C4-2B (cell line): ENCODE results near the gene ASL.

Experiments used
- ZFX ChIP-seq: fragments of 450-650 bp; IDR thresholded peaks from 2 replicates; pipeline ENCODE4 v1.6.1; 2017
- TF ChIP-seq, protein P1 (sequence below): fragments of 450-650 bp; conservative IDR thresholded peaks from 2 replicates; pipeline ENCODE4 v1.5.1; 2017; ENCODE audit warnings: mild to moderate bottlenecking

DNA sequence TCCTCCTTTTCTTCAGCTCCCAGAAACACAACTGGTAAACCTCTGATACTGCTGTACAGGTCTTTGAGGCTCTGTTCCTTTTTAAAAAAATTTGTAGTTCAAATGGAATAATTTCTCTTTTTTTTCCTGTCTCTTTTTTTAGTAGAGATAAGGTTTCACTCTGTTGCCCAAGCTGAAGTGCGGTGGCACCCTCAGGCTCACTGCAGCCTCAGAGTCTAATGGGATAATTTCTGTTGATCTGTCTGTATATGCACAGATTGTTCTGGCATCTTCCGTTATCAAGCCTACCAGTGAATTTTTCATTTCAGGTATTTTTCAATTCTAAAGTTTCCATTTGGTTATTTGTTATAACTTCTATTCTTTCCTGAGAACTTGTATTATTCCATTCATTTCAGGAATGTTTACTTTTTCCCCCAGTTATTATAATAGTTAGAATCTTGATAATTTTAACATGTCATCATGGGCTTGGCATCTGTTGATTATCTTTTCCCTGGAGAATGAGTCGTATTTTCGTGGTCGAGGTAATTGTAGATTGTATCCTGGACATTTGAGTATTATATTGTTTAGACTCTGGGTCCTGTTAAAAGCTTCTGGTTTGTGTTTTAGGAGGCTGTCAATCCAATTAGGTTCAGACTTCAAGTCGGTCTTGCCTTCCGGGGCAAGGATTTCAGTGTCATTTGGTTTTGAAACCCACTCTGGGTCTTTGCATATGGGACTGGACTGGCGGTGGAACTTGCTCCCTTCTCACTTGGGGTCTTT is 63.6 kb downstream of the ASL start:
- TF ChIP-seq, protein P1, sequence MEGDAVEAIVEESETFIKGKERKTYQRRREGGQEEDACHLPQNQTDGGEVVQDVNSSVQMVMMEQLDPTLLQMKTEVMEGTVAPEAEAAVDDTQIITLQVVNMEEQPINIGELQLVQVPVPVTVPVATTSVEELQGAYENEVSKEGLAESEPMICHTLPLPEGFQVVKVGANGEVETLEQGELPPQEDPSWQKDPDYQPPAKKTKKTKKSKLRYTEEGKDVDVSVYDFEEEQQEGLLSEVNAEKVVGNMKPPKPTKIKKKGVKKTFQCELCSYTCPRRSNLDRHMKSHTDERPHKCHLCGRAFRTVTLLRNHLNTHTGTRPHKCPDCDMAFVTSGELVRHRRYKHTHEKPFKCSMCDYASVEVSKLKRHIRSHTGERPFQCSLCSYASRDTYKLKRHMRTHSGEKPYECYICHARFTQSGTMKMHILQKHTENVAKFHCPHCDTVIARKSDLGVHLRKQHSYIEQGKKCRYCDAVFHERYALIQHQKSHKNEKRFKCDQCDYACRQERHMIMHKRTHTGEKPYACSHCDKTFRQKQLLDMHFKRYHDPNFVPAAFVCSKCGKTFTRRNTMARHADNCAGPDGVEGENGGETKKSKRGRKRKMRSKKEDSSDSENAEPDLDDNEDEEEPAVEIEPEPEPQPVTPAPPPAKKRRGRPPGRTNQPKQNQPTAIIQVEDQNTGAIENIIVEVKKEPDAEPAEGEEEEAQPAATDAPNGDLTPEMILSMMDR: no peak
- TF ChIP-seq ZFX: no peak
